ENCODE data around the gene CMSS1.

CMSS1 gene

GRCh38 chr3:99907959-99908544, 90.4 kb downstream of the CMSS1 start:
- DNase-seq: no peak

GRCh38 chr3:99909714-99910495, 92.2 kb downstream of the CMSS1 start:
- DNase-seq: no peak

- no peak for DNase-seq
Observed at GRCh38 chr3:99910752-99911290, 93.2 kb downstream of the CMSS1 start.

GRCh38 chr3:99911433-99911832, 93.8 kb downstream of the CMSS1 start:
- DNase-seq: no peak

GRCh38 chr3:99915906-99916432, 98.3 kb downstream of the CMSS1 start:
- no peak for DNase-seq

- DNase-seq: no peak
Observed at GRCh38 chr3:99918715-99919114, 101.1 kb downstream of the CMSS1 start.

GRCh38 chr3:99919694-99920093, 102.0 kb downstream of the CMSS1 start:
- no peak for DNase-seq

GRCh38 chr3:99920481-99921376, 103.1 kb downstream of the CMSS1 start:
- DNase-seq: no peak

- DNase-seq: no peak
Observed at GRCh38 chr3:99921377-99921695, 103.7 kb downstream of the CMSS1 start.

GRCh38 chr3:99921986-99922385, 104.3 kb downstream of the CMSS1 start:
- no peak for DNase-seq

- no peak for DNase-seq
Observed at GRCh38 chr3:99923873-99924272, 106.2 kb downstream of the CMSS1 start.

GRCh38 chr3:99925584-99926230, 108.0 kb downstream of the CMSS1 start:
- no peak for DNase-seq

GRCh38 chr3:99927671-99928457, 110.2 kb downstream of the CMSS1 start:
- no peak for DNase-seq

- no peak for DNase-seq
Observed at GRCh38 chr3:99928771-99929744, 111.4 kb downstream of the CMSS1 start.

- no peak for DNase-seq
Observed at GRCh38 chr3:99929745-99930139, 112.1 kb downstream of the CMSS1 start.

- no peak for DNase-seq
Observed at GRCh38 chr3:99931059-99931458, 113.4 kb downstream of the CMSS1 start.

- no peak for DNase-seq
Observed at GRCh38 chr3:99933971-99934750, 116.5 kb downstream of the CMSS1 start.

- no peak for DNase-seq
Observed at GRCh38 chr3:99934975-99935797, 117.5 kb downstream of the CMSS1 start.
